Smooth muscle cell (in vitro differentiated cells): ENCODE data around the gene PLEKHA5. TPM values are rescaled to one million over a fixed set of nuclear protein-coding genes. Genes with fewer than 3 reads are reported as not detected.
"Not testable (repeated sequence)": the region's sequence is repeated elsewhere in the genome, so short reads cannot be mapped to it uniquely, and the experiment has no call there.

ENCODE experiments used
- DNase-seq: peaks from one replicate; lab custom pipeline; 2025; ENCODE audit not compliant: unreplicated experiment; lab: John Stamatoyannopoulos, UW
- H2AFZ ChIP-seq: fragments of 200-600 bp; sonication (generic); 2 replicates; pipeline ENCODE4 v1.6.0; 2016; ENCODE audit warnings: antibody characterized with exemption, low read depth, mild to moderate bottlenecking
- H3F3A ChIP-seq: fragments of 200-600 bp; sonication (generic); 2 replicates; pipeline ENCODE4 v1.6.0; 2017; ENCODE audit warnings: antibody characterized with exemption, low read depth
- H3K27ac ChIP-seq: fragments of 200-600 bp; sonication (generic); 2 replicates; pipeline ENCODE4 v1.5.1; 2016; ENCODE audit warnings: low read depth, mild to moderate bottlenecking
- H3K27me3 ChIP-seq: fragments of 200-600 bp; sonication (generic); 2 replicates; pipeline ENCODE4 v1.6.1; 2016; ENCODE audit warnings: low read depth, mild to moderate bottlenecking
- H3K36me3 ChIP-seq: fragments of 200-600 bp; sonication (generic); 2 replicates; pipeline ENCODE4 v1.5.1; 2016; ENCODE audit warnings: low read depth
- H3K4me1 ChIP-seq: fragments of 200-600 bp; sonication (generic); 2 replicates; pipeline ENCODE4 v1.5.1; 2016; ENCODE audit warnings: low read depth
- H3K4me2 ChIP-seq: fragments of 200-600 bp; sonication (generic); 2 replicates; pipeline ENCODE4 v1.6.0; 2016; ENCODE audit warnings: mild to moderate bottlenecking
- H3K4me3 ChIP-seq: fragments of 200-600 bp; sonication (generic); 2 replicates; pipeline ENCODE4 v1.5.1; 2016; ENCODE audit warnings: mild to moderate bottlenecking
- H3K79me2 ChIP-seq: fragments of 200-600 bp; sonication (generic); 2 replicates; pipeline ENCODE4 v1.6.0; 2016; ENCODE audit warnings: low read depth, mild to moderate bottlenecking
- H3K9ac ChIP-seq: fragments of 200-600 bp; sonication (generic); 2 replicates; pipeline ENCODE4 v1.6.0; 2016; ENCODE audit warnings: low read depth
- H3K9me3 ChIP-seq: fragments of 200-600 bp; sonication (generic); replicated peaks from 2 replicates; pipeline ENCODE4 v1.5.1; 2016; ENCODE audit warnings: low read depth
- H4K20me1 ChIP-seq: fragments of 200-600 bp; sonication (generic); 2 replicates; pipeline ENCODE4 v1.6.0; 2016; ENCODE audit warnings: low read depth
- CTCF ChIP-seq: fragments of 200-600 bp; sonication (generic); IDR thresholded peaks from 2 replicates; pipeline ENCODE4 v1.5.1; 2017; ENCODE audit warnings: borderline replicate concordance, mild to moderate bottlenecking, antibody characterized with exemption; ENCODE audit not compliant: insufficient read depth, poor library complexity, severe bottlenecking
- WGBS: methylation state at CpG from one replicate; pipeline ENCODE4 v1.1.7; 2016; ENCODE audit warnings: low lambda C conversion rate; 5-methylcytosine and 5-hydroxymethylcytosine counted together
- polyA plus RNA-seq: library from polyadenylated mRNA; unstranded; fragments of >200 nt; fragmentation: Nextera tagmentation; extraction: Ambion mirVana; gene quantifications from 2 replicates; pipeline ENCODE4 v1.2.1, GENCODE V29; 2016
- total RNA-seq: library from RNA; depleted of rRNA; stranded (reverse); fragments of >200 nt; gene quantifications from 2 replicates; pipeline ENCODE4 v1.2.3, GENCODE V29; 2014

Gene PLEKHA5
- total and polyA plus RNA-seq, 2 experiments from 2014 or later = 21.4 to 43.1 TPM

- Histone ChIP-seq H3K9me3 (no peaks in the 10 kb centered on the region), H3F3A (no peaks in the 10 kb centered on the region), H3K27me3 (no peaks in the 10 kb centered on the region), H3K4me2 (no peak overlapping the region), H3K27ac (no peak overlapping the region), H3K36me3 (no peaks in the 10 kb centered on the region), H3K4me3 (no peak overlapping the region), H3K79me2 (peaks cover 73% of the 10 kb centered on the region), H3K4me1 (peaks cover 14% of the 10 kb centered on the region), H4K20me1 (peaks cover 31% of the 10 kb centered on the region), H3K9ac (no peak overlapping the region), H2AFZ (no peak overlapping the region)
- no peak for DNase-seq
- TF ChIP-seq CTCF = no peak
Observed at GRCh38 chr12:19168644-19169043, 39.1 kb downstream of the PLEKHA5 start.

GRCh38 chr12:19169222-19169621, 39.7 kb downstream of the PLEKHA5 start:
- Histone ChIP-seq H3K4me1 (peaks cover 14% of the 10 kb centered on the region), H3K36me3 (no peaks in the 10 kb centered on the region), H3K9ac (no peak overlapping the region), H4K20me1 (peaks cover 31% of the 10 kb centered on the region), H2AFZ (no peak overlapping the region), H3K4me2 (no peak overlapping the region), H3F3A (no peaks in the 10 kb centered on the region), H3K9me3 (no peaks in the 10 kb centered on the region), H3K79me2 (peaks cover 79% of the 10 kb centered on the region), H3K27ac (no peak overlapping the region), H3K27me3 (no peaks in the 10 kb centered on the region), H3K4me3 (no peak overlapping the region)
- TF ChIP-seq CTCF = no peak
- no peak for DNase-seq
- 96% methylated on average over 1 of the region's 1 CpG for WGBS

- H3K4me2 ChIP-seq, H3K27ac ChIP-seq, H3K9me3 ChIP-seq, H3K9ac ChIP-seq, H3F3A ChIP-seq, H3K27me3 ChIP-seq, H3K4me3 ChIP-seq, H3K36me3 ChIP-seq, DNase-seq, H2AFZ ChIP-seq: not testable (repeated sequence)
- 93% methylated on average over 9 of the region's 9 CpGs for WGBS
- peaks cover 90% of the 10 kb centered on the region for H3K79me2 ChIP-seq
- H3K4me1 ChIP-seq = peaks cover 11% of the 10 kb centered on the region
- H4K20me1 ChIP-seq = peaks cover 31% of the 10 kb centered on the region
Observed at GRCh38 chr12:19170286-19170685, 40.8 kb downstream of the PLEKHA5 start.

- Histone ChIP-seq H3K36me3 (no peaks in the 10 kb centered on the region), H2AFZ (no peak overlapping the region), H3K27ac (no peak overlapping the region), H3K79me2 (peaks cover 92% of the 10 kb centered on the region), H3K27me3 (no peaks in the 10 kb centered on the region), H3K9ac (no peak overlapping the region), H3K9me3 (no peaks in the 10 kb centered on the region), H3K4me3 (no peak overlapping the region), H3F3A (no peaks in the 10 kb centered on the region), H3K4me1 (peaks cover 4% of the 10 kb centered on the region), H4K20me1 (peaks cover 31% of the 10 kb centered on the region), H3K4me2 (no peak overlapping the region)
- no peak for DNase-seq
- TF ChIP-seq CTCF = no peak
- 72% methylated on average over 2 of the region's 2 CpGs for WGBS
Observed at GRCh38 chr12:19171731-19172130, 42.2 kb downstream of the PLEKHA5 start.
